HL-60 (cell line): ENCODE measurements around the gene WDR45B.

ENCODE experiments used
- GABPA ChIP-seq: IDR thresholded peaks from 2 replicates; pipeline ENCODE4 v1.6.1; 2012; ENCODE audit warnings: low read depth
- POLR2AphosphoS5 ChIP-seq: IDR thresholded peaks from 2 replicates; pipeline ENCODE4 v1.6.1; 2012; ENCODE audit warnings: low read depth
- REST ChIP-seq: IDR thresholded peaks from 2 replicates; pipeline ENCODE4 v1.6.1; 2012; ENCODE audit warnings: low read depth; ENCODE audit not compliant: insufficient replicate concordance
- SPI1 ChIP-seq: IDR thresholded peaks from 2 replicates; pipeline ENCODE4 v1.6.1; 2012; ENCODE audit warnings: low read depth, mild to moderate bottlenecking, borderline replicate concordance
- TF ChIP-seq, protein P1 (sequence below): IDR thresholded peaks from one replicate; pipeline ENCODE4 v1.5.1; 2011; ENCODE audit warnings: low read length, control low read depth, inconsistent platforms; ENCODE audit not compliant: insufficient read depth

DNA sequence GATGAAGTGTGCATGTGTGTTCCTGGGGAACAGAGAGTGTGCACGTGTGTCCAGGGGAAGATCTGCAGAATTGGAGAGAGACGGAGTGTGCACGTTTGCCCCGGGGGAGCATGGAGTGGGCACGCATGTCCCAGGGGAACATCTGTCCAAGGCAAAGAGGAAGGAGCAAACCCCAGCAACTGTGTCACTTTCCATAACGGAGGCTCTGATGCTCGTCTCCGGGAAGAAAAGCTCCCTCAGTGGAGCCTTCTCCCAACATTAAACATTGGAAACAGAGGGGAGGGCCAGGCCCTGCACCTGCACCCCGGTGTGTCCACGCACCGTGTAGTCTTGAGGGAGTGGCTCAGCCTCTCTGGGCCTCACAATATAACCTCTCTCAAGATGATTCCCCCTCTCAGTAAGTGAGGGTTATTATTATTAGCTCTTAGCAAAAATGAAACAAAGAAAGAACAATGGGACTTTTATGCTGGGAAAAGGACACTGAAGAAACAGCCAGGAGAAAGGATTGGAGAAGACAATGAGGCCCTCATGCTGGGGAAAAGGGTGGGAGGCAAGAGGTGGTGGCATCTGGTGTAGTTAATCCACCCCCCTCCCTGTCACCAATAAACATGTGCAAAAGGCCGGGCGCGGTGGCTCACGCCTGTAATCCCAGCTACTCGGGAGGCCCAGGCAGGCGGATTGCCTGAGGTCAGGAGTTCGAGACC, 42.7 kb upstream of the WDR45B start:
- TF ChIP-seq, protein P1, sequence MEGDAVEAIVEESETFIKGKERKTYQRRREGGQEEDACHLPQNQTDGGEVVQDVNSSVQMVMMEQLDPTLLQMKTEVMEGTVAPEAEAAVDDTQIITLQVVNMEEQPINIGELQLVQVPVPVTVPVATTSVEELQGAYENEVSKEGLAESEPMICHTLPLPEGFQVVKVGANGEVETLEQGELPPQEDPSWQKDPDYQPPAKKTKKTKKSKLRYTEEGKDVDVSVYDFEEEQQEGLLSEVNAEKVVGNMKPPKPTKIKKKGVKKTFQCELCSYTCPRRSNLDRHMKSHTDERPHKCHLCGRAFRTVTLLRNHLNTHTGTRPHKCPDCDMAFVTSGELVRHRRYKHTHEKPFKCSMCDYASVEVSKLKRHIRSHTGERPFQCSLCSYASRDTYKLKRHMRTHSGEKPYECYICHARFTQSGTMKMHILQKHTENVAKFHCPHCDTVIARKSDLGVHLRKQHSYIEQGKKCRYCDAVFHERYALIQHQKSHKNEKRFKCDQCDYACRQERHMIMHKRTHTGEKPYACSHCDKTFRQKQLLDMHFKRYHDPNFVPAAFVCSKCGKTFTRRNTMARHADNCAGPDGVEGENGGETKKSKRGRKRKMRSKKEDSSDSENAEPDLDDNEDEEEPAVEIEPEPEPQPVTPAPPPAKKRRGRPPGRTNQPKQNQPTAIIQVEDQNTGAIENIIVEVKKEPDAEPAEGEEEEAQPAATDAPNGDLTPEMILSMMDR, result no peak
- no peak for TF ChIP-seq POLR2AphosphoS5
- no peak for TF ChIP-seq REST
- no peak for TF ChIP-seq GABPA
- no peak for TF ChIP-seq SPI1
